Progenitor cell of endocrine pancreas (in vitro differentiated cells): ENCODE data around the gene IPO9. TPM values are rescaled to one million over a fixed set of nuclear protein-coding genes. Genes with fewer than 3 reads are reported as not detected.

ENCODE experiments used
- DNase-seq: peaks from one replicate; pipeline ENCODE4 v3.0.0; 2021; ENCODE audit warnings: low spot score; ENCODE audit not compliant: unreplicated experiment
- H3K27ac Mint-ChIP-seq: 2 replicates; pipeline ENCODE4 v1.8.0; 2021; ENCODE audit warnings: mild to moderate bottlenecking, moderate library complexity, mixed read lengths
- H3K27me3 Mint-ChIP-seq: 2 replicates; pipeline ENCODE4 v1.8.0; 2021; ENCODE audit warnings: mixed read lengths
- H3K36me3 Mint-ChIP-seq: 2 replicates; pipeline ENCODE4 v1.8.0; 2022; ENCODE audit warnings: mixed read lengths; ENCODE audit not compliant: insufficient read depth
- H3K4me1 Mint-ChIP-seq: 2 replicates; pipeline ENCODE4 v1.8.0; 2021; ENCODE audit warnings: low read depth, mixed read lengths
- H3K4me3 Mint-ChIP-seq: 2 replicates; pipeline ENCODE4 v1.8.0; 2021; ENCODE audit warnings: low read depth, mild to moderate bottlenecking, moderate library complexity, mixed read lengths
- H3K9me3 Mint-ChIP-seq: 2 replicates; pipeline ENCODE4 v1.8.0; 2021; ENCODE audit warnings: low read depth, mixed read lengths
- CTCF ChIP-seq: fragments of 200-600 bp; sonication (generic); IDR thresholded peaks from one replicate; pipeline ENCODE4 v1.5.0; 2021; ENCODE audit warnings: antibody characterized with exemption, mild to moderate bottlenecking; ENCODE audit not compliant: unreplicated experiment
- total RNA-seq: library from RNA; stranded (reverse); gene quantifications from 2 replicates; pipeline ENCODE4 v1.2.1, GENCODE V29; 2021

The IPO9 gene
- total RNA-seq, 1 donor from 2014 or later = 99.8 TPM

- H3K27me3 Mint-ChIP-seq = no peaks in the 10 kb centered on the region
- peaks cover 48% of the 10 kb centered on the region for H3K36me3 Mint-ChIP-seq
- no peak for DNase-seq
- no peaks in the 10 kb centered on the region for H3K9me3 Mint-ChIP-seq
- peaks cover 10% of the 10 kb centered on the region for H3K4me1 Mint-ChIP-seq
- no peak overlapping the region for H3K4me3 Mint-ChIP-seq
- H3K27ac Mint-ChIP-seq = no peak overlapping the region
- no peak for TF ChIP-seq CTCF
Observed at GRCh38 chr1:201783058-201783457, 45.9 kb upstream of the IPO9 start.

- Mint-ChIP-seq H3K27me3 (no peaks in the 10 kb centered on the region), H3K4me3 (no peak overlapping the region), H3K27ac (no peak overlapping the region), H3K36me3 (peaks cover 48% of the 10 kb centered on the region), H3K9me3 (no peaks in the 10 kb centered on the region), H3K4me1 (peaks cover 6% of the 10 kb centered on the region)
- DNase-seq = no peak
- no peak for TF ChIP-seq CTCF
Observed at GRCh38 chr1:201783572-201783971, 45.4 kb upstream of the IPO9 start.

- DNase-seq = no peak
- peaks cover 56% of the 10 kb centered on the region for H3K36me3 Mint-ChIP-seq
- H3K27ac Mint-ChIP-seq = no peak overlapping the region
- no peaks in the 10 kb centered on the region for H3K27me3 Mint-ChIP-seq
- H3K4me1 Mint-ChIP-seq = no peaks in the 10 kb centered on the region
- no peak overlapping the region for H3K4me3 Mint-ChIP-seq
- H3K9me3 Mint-ChIP-seq = no peaks in the 10 kb centered on the region
- no peak for TF ChIP-seq CTCF
Observed at GRCh38 chr1:201785291-201785690, 43.7 kb upstream of the IPO9 start.

GRCh38 chr1:201786824-201787223 is 42.1 kb upstream of the IPO9 start:
- no peak overlapping the region for H3K27ac Mint-ChIP-seq
- H3K27me3 Mint-ChIP-seq = no peaks in the 10 kb centered on the region
- DNase-seq = no peak
- no peaks in the 10 kb centered on the region for H3K9me3 Mint-ChIP-seq
- H3K4me1 Mint-ChIP-seq = no peaks in the 10 kb centered on the region
- H3K36me3 Mint-ChIP-seq = peaks cover 46% of the 10 kb centered on the region
- no peak for TF ChIP-seq CTCF
- H3K4me3 Mint-ChIP-seq = no peak overlapping the region

- peaks cover 1% of the 10 kb centered on the region for H3K4me1 Mint-ChIP-seq
- H3K4me3 Mint-ChIP-seq = no peak overlapping the region
- no peak for DNase-seq
- peaks cover 34% of the 10 kb centered on the region for H3K36me3 Mint-ChIP-seq
- no peak for TF ChIP-seq CTCF
- H3K27ac Mint-ChIP-seq = no peak overlapping the region
- H3K9me3 Mint-ChIP-seq = no peaks in the 10 kb centered on the region
- no peaks in the 10 kb centered on the region for H3K27me3 Mint-ChIP-seq
Observed at GRCh38 chr1:201788296-201788695, 40.7 kb upstream of the IPO9 start.
